HG03196 (cell line): ENCODE measurements around the gene EPS8L1.
"Not testable (repeated sequence)": the region's sequence is repeated elsewhere in the genome, so short reads cannot be mapped to it uniquely, and the experiment has no call there.

Source experiments
- ATAC-seq: cut with Tn5 transposase; IDR thresholded peaks from one replicate; pipeline ENCODE4 v1.9.1; 2021; ENCODE audit not compliant: unreplicated experiment

EPS8L1 gene

GRCh38 chr19:55048446-55048845 is 27.2 kb upstream of the EPS8L1 start:
- no peak for ATAC-seq

- ATAC-seq, result no peak
Observed at GRCh38 chr19:55050749-55051532, 24.7 kb upstream of the EPS8L1 start.

- no peak for ATAC-seq
Observed at GRCh38 chr19:55053735-55054134, 21.9 kb upstream of the EPS8L1 start.

GRCh38 chr19:55056827-55057226 is 18.8 kb upstream of the EPS8L1 start:
- ATAC-seq, result no peak

- no peak for ATAC-seq
Observed at GRCh38 chr19:55058781-55059610, 16.7 kb upstream of the EPS8L1 start.

GRCh38 chr19:55060287-55060686 is 15.4 kb upstream of the EPS8L1 start:
- ATAC-seq, result not testable (repeated sequence)

- peak; percentile 85 for ATAC-seq
Observed at GRCh38 chr19:55062735-55063491, 12.8 kb upstream of the EPS8L1 start, which contains the start of gene RDH13. Gene RDH13, minus strand, starts transcription at chr19:55063148. Its CDS starts 116 bp downstream, at chr19:55063032.

GRCh38 chr19:55063492-55063843 is 12.2 kb upstream of the EPS8L1 start:
- no peak for ATAC-seq

GRCh38 chr19:55065516-55065915 is 10.2 kb upstream of the EPS8L1 start:
- ATAC-seq, result not testable (repeated sequence)

- ATAC-seq, result no peak
Observed at GRCh38 chr19:55066107-55066709, 9.5 kb upstream of the EPS8L1 start.

GRCh38 chr19:55067869-55068268 is 7.8 kb upstream of the EPS8L1 start:
- ATAC-seq, result no peak

GRCh38 chr19:55068950-55069864 is 6.5 kb upstream of the EPS8L1 start:
- no peak for ATAC-seq

- ATAC-seq, result no peak
Observed at GRCh38 chr19:55069865-55070197, 5.8 kb upstream of the EPS8L1 start.

GRCh38 chr19:55070466-55071128 is 5.1 kb upstream of the EPS8L1 start:
- no peak for ATAC-seq

GRCh38 chr19:55071129-55071502 is 4.6 kb upstream of the EPS8L1 start:
- ATAC-seq, result no peak

- no peak for ATAC-seq
Observed at GRCh38 chr19:55071913-55072312, 3.8 kb upstream of the EPS8L1 start.

GRCh38 chr19:55076321-55076720 is 652 bp downstream of the EPS8L1 start:
- no peak for ATAC-seq

GRCh38 chr19:55077106-55077505 is 1.4 kb downstream of the EPS8L1 start:
- no peak for ATAC-seq

- no peak for ATAC-seq
Observed at GRCh38 chr19:55078996-55079395, 3.3 kb downstream of the EPS8L1 start.
